Right ventricle myocardium superior (tissue), 1 donor: ENCODE results near the gene CFDP1. TPM values are rescaled to one million over a fixed set of nuclear protein-coding genes. Genes with fewer than 3 reads are reported as not detected.

ENCODE experiments used
- ATAC-seq: fragments of 200-7000 bp; cut with Tn5 transposase; one replicate; pipeline ENCODE4 v1.9.1; 2020; ENCODE audit warnings: mild to moderate bottlenecking; ENCODE audit not compliant: poor library complexity
- DNase-seq: peaks from one replicate; pipeline ENCODE4 v3.0.0-alpha.2; 2020
- intact Hi-C: fragments of 100-400 bp; cut with DNase I; formaldehyde crosslinking; loops from one replicate; pipeline ENCODE4 v1.11.2; 2022
- total RNA-seq: library from RNA; stranded (reverse); fragmentation: NEBNext Ultra II Directional; extraction: Animal tissue kit (Norgen Biotek cat#: 25700); gene quantifications from one replicate; pipeline ENCODE4 v1.2.1, GENCODE V29; 2021
- donor health status: DM: no; HTN: yes; CAD: no; lungs with severe emphysema.

Gene CFDP1
- total RNA-seq, 1 donor from 2014 or later: 25.1 TPM

DNA sequence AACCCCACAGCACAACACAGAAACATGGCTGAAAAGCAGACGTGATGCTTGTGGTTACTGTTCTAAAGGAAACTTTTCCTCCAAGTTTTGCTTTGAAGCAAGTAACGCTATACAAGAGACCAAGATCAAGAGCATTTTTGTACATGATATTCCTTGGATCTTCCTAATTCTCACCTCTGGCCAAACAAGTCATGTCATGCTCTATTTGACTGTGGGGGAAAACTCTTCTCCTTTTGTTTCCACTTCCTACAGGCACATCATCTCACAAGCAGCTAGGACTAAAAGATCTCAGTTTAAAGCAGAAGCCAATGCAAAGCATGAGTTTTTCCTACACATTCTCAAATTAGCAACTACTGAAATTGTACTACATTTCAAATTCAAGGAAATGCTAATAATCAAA is 50.7 kb downstream of the CFDP1 start:
- no peak for DNase-seq
- intact Hi-C loops: no loop called here
- no peak for ATAC-seq

DNA sequence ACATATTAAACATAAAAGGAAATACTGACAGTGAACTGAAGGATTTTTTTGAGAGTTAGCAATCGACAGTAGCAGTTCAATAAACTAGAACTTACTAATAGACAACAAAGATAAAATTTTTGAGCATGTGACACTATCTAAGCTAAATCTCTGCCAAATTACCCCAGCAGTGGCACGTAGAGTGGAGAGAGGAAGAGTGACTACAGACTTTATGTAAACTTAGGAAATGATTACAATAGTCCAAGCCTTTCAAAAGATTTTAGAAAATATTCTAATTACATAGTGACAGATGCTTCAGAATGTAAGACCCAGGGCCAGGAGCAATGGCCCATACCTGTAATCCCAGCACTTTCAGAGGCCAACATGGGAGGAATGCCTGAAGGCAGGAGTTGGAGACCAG is 52.4 kb downstream of the CFDP1 start:
- no peak for ATAC-seq
- DNase-seq: no peak
- intact Hi-C loops: no loop called here

DNA sequence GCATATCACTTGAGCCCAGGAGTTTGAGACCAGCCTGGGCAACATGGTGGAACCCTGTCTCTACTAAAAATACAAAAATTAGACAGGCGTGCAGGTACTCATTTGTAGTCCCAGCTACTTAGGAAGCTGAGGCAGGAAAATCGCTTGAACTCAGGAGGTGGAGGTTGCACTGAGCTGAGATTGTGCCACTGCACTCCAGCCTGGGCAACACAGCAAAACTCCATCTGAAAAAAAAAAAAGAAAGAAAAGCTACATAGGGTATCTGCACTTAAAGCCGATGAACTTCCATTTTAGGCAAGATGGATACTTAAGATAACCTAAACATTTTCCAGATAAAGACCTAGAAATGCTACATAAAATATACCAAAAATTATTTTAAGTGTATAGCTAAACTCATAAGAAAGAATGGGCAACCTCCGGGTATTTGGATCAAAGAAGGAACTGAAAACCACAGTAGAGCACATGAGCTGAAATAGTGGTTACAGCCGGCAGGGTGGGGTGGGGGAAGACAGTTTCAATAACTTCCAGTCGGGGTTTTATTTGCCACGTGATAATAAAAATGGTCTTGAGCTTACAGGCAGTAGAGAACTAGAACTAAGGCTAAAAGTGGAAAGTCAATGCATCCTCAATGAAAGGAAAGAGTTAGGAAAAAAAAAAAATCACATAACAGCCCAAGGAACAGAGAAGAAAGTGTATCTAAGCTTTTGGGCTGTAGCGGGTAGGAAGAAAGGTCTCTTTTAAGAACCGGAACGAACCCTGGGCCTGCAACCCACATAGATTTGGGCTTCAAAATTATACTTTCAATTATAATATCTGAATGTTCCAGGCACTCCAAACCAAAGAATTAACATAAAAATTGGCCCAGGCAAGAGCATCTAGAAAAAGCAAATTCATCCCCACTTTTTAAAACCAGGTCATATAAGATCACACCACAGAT is 53.1 kb downstream of the CFDP1 start:
- DNase-seq (no peak), ATAC-seq (no peak)
- intact Hi-C loops: no loop called here

DNA sequence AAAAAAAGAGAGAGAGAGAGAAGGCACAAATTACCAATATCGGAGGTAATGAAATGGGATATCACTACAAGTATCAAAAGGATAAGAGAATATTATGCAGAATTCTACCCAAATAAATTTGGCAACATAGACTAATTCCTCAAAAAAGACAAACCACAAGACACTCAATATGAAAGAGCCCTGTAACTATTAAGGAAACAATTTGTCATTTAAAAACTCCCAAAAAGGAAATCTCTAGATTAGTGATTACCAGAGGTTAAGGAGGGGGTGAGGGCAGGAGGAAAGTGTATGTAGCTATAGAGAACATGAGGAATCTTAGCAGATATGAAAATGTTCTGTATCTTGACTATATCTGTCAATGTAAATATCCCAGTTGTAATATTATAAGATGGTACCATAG is 54.0 kb downstream of the CFDP1 start:
- ATAC-seq: no peak
- no peak for DNase-seq
- intact Hi-C loops: no loop called here

GRCh38 chr16:75378616-75379015 is 54.7 kb downstream of the CFDP1 start:
- intact Hi-C loops: no loop called here
- ATAC-seq: no peak
- no peak for DNase-seq

DNA sequence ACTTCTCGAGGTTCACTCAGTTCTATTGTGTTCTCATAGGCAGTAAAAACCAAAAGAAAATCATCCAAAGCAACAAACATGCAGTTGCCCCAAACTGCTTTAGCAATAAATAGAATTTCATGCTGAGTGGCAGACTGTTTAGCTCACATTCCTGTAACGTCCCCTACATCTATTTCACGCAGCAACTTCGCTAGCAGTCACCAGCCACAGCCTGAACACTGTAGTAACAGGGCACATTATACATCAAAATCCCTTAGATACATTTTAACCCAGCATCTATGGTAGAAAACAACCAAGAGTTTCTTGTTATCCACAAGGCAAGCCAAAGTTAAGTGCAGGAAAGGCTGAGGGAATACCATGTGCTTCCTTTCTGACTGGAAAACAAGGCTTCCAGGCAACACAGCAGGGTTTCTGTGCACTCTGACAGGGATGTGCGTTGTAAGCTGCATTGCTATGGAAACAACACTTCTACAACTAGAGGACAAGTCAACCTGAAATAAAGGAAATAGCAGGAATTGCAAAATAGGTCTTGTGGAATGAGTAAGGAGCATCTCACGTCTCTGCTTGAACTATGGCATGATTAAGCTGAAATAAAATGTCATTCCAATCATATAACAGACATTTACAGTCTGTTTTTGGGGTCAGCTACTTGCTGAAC is 55.4 kb downstream of the CFDP1 start:
- ATAC-seq (no peak), DNase-seq (no peak)
- intact Hi-C loops: no loop called here

- ATAC-seq (no peak), DNase-seq (no peak)
- intact Hi-C loops: no loop called here
Measured at GRCh38 chr16:75376475-75377161, 56.7 kb downstream of the CFDP1 start.

GRCh38 chr16:75374388-75374787 is 58.9 kb downstream of the CFDP1 start:
- DNase-seq (no peak), ATAC-seq (no peak)
- intact Hi-C loops: no loop called here

GRCh38 chr16:75372236-75372856 is 61.0 kb downstream of the CFDP1 start:
- DNase-seq (no peak), ATAC-seq (no peak)
- intact Hi-C loops: no loop called here

DNA sequence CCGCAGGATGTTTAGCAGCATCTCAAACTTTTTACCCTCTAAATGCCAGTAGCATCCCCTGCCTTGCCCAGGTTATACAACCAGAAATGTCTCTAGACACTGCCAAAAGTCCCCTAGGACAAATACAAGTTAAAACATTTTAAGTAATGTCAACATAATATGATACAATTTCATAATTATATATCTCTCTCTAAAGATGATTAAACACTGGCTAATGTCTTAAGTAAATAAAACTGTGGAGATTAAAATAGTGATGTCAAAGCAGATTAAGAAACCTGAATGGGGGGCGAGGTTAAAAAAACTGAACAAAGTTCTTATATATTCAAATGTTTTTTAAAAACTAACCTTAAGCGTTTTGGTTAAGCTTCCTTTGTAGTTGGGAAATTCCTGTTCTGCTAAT is 62.1 kb downstream of the CFDP1 start:
- ATAC-seq (no peak), DNase-seq (no peak)
- intact Hi-C loops: no loop called here

GRCh38 chr16:75364286-75364791 is 69.0 kb downstream of the CFDP1 start:
- DNase-seq (no peak), ATAC-seq (no peak)
- intact Hi-C loops: no loop called here

DNA sequence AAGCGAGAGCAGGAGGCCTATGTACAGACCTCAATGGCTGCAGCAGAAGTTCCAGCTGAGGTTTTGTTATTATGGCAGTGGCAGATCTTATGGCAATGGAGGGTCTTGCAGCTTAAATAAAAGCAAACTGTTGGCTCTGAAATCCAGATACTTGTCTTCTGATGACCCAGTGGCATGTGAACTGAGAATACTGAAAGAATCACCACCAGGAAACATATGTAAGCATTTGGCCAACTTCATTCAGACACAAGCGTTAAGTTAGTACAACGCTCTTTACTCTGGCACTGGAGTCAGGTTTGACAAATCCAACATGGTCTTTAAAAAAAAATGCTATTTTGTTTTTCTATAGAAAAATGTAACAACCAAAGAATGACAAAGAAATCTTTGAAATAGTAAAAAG is 70.5 kb downstream of the CFDP1 start:
- ATAC-seq (no peak), DNase-seq (no peak)
- intact Hi-C loops: no loop called here

GRCh38 chr16:75361936-75362335 is 71.4 kb downstream of the CFDP1 start:
- DNase-seq (no peak), ATAC-seq (no peak)
- intact Hi-C loops: no loop called here

GRCh38 chr16:75354170-75354569 is 79.1 kb downstream of the CFDP1 start:
- intact Hi-C loops: no loop called here
- DNase-seq: no peak
- no peak for ATAC-seq

- ATAC-seq: no peak
- no peak for DNase-seq
- intact Hi-C loops: no loop called here
Measured at GRCh38 chr16:75351183-75351582, 82.1 kb downstream of the CFDP1 start.

GRCh38 chr16:75345711-75346110 is 87.6 kb downstream of the CFDP1 start:
- DNase-seq: no peak
- intact Hi-C loops: no loop called here
- no peak for ATAC-seq

- ATAC-seq: no peak
- intact Hi-C loops: no loop called here
- no peak for DNase-seq
Measured at GRCh38 chr16:75343941-75344340, 89.4 kb downstream of the CFDP1 start.

DNA sequence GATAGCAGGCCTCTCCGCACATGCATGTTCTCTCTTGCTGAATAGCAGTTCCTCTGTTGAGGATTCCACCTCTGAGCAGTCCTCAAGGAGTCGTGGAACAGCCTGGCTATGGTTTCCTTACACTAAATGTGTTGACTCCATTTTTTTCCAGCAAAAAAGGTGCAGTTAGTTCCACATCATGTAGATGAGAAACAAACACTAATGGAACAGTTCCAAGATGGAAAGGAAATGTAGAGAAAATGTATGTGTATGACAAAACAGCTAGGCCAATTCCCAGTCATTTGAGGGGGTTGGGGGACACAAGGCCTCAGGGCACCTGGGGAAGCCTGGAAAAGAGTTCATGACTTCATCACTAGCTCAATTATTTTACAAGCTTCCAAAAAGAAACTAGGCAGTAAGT is 90.0 kb downstream of the CFDP1 start:
- intact Hi-C loops: no loop called here
- ATAC-seq: no peak
- no peak for DNase-seq

- intact Hi-C loops: no loop called here
- no peak for ATAC-seq
- no peak for DNase-seq
Measured at GRCh38 chr16:75342308-75342811, 90.9 kb downstream of the CFDP1 start.
